ENCODE results near the gene TRIM4. TPM values are rescaled to one million over a fixed set of nuclear protein-coding genes. Genes with fewer than 3 reads are reported as not detected.

The TRIM4 gene
- total and polyA plus RNA-seq, 2 experiments from 2014 or later = 5.5 to 13.7 TPM

DNA sequence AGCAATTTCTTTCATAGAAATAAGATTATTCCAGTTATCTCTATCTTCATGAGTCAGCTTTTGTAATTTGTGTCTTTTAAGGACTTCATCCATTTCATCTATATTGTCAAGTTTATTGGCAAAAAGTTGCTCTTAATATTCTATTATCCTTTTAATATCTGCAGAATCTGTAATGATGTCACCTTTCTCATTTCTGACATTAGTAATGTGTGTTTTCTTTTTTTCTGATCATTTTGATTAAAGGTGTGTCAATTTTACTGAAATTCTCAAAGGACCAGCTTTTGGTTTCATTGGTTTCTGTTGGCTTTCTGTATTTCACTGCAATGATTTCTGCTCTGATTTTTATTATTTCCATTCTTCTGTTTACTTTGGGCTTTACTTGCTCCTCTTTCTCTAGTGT is 24.6 kb downstream of the TRIM4 start:
- Mint-ChIP-seq H3K9me3 (peaks cover 8% of the 10 kb centered on the region), H3K4me3 (no peak overlapping the region), H3K4me1 (no peaks in the 10 kb centered on the region), H3K27ac (no peak overlapping the region), H3K36me3 (ENCODE audit: low read depth) (peaks cover 25% of the 10 kb centered on the region; the same call in 2 of the 3 replicates), H3K27me3 (ENCODE audit: insufficient read depth, low read depth, poor library complexity) (no peaks in the 10 kb centered on the region)
- Histone ChIP-seq H3K9me2 (ENCODE audit: insufficient read depth) (0 out of 2 replicates have a peak, but pooled peaks cover 8% of the 10 kb centered on the region), H3K27me3 (ENCODE audit: insufficient read depth) (no peaks in the 10 kb centered on the region), H3F3A (replicated peaks; ENCODE audit: low read depth) (no peaks in the 10 kb centered on the region), H3K27ac (ENCODE audit: low read depth) (no peak overlapping the region), H3K79me2 (replicated peaks; ENCODE audit: insufficient read depth) (no peaks in the 10 kb centered on the region), H3K4me2 (no peak overlapping the region), H3K4me1 (ENCODE audit: insufficient read depth) (no peaks in the 10 kb centered on the region), H2AFZ (no peak overlapping the region), H4K20me1 (replicated peaks; ENCODE audit: insufficient read depth) (no peaks in the 10 kb centered on the region), H3K4me3 (no peak overlapping the region), H3K36me3 (ENCODE audit: insufficient read depth) (no peaks in the 10 kb centered on the region)
- TF ChIP-seq, protein P1, sequence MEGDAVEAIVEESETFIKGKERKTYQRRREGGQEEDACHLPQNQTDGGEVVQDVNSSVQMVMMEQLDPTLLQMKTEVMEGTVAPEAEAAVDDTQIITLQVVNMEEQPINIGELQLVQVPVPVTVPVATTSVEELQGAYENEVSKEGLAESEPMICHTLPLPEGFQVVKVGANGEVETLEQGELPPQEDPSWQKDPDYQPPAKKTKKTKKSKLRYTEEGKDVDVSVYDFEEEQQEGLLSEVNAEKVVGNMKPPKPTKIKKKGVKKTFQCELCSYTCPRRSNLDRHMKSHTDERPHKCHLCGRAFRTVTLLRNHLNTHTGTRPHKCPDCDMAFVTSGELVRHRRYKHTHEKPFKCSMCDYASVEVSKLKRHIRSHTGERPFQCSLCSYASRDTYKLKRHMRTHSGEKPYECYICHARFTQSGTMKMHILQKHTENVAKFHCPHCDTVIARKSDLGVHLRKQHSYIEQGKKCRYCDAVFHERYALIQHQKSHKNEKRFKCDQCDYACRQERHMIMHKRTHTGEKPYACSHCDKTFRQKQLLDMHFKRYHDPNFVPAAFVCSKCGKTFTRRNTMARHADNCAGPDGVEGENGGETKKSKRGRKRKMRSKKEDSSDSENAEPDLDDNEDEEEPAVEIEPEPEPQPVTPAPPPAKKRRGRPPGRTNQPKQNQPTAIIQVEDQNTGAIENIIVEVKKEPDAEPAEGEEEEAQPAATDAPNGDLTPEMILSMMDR (conservative IDR thresholded peaks at IDR 0.05; ENCODE audit: low read depth in 2 of 2) = no peak
- TF ChIP-seq POLR2AphosphoS5 (IDR thresholded peaks at IDR 0.05; ENCODE audit: low read depth) = no peak
- no peak for TF ChIP-seq ZNF331 (CRISPR knock-in tag; IDR thresholded peaks at IDR 0.05; ENCODE audit: low read depth)
- TF ChIP-seq, protein P2, sequence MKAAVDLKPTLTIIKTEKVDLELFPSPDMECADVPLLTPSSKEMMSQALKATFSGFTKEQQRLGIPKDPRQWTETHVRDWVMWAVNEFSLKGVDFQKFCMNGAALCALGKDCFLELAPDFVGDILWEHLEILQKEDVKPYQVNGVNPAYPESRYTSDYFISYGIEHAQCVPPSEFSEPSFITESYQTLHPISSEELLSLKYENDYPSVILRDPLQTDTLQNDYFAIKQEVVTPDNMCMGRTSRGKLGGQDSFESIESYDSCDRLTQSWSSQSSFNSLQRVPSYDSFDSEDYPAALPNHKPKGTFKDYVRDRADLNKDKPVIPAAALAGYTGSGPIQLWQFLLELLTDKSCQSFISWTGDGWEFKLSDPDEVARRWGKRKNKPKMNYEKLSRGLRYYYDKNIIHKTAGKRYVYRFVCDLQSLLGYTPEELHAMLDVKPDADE (IDR thresholded peaks at IDR 0.05) = no peak
- TF ChIP-seq JUNB (IDR thresholded peaks at IDR 0.05; ENCODE audit: unreplicated experiment) = no peak
- TF ChIP-seq CREB1 (CRISPR knock-in tag; IDR thresholded peaks at IDR 0.05; ENCODE audit: low read depth) = no peak
- no peak for TF ChIP-seq NANOG (IDR thresholded peaks at IDR 0.05; ENCODE audit: borderline replicate concordance)
- TF ChIP-seq ZNF114 (CRISPR knock-in tag; IDR thresholded peaks at IDR 0.05) = no peak
- TF ChIP-seq STAT1 (IDR thresholded peaks at IDR 0.05; ENCODE audit: unreplicated experiment) = no peak
- no peak for DNase-seq (ENCODE audit: low spot score)
- ATAC-seq = no peak

DNA sequence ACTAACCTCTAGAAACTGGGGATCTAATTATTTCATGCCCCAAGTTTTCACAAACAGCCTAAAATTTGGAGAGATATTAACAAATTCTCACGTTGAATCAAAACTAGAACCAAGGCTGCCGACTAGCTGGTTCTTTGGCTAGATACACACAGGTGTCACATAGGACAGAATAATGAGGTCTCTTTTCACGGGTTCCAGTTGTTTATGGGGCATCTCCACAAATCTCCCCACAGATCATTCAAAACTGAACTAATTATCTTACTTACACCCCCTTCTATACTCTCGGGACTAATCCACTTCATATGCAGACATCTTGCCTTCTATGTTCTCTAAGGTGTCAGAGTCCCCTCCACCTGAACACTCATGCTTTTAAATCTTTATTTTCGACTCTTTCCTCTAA is 26.1 kb downstream of the TRIM4 start:
- Mint-ChIP-seq H3K4me1 (no peaks in the 10 kb centered on the region), H3K4me3 (no peak overlapping the region), H3K36me3 (ENCODE audit: low read depth) (peaks cover 32% of the 10 kb centered on the region; the same call in 2 of the 3 replicates), H3K9me3 (peaks cover 19% of the 10 kb centered on the region), H3K27ac (no peak overlapping the region), H3K27me3 (ENCODE audit: insufficient read depth, low read depth, poor library complexity) (no peaks in the 10 kb centered on the region)
- Histone ChIP-seq H3K4me2 (no peak overlapping the region), H2AFZ (no peak overlapping the region), H3K4me3 (no peak overlapping the region), H4K20me1 (replicated peaks; ENCODE audit: insufficient read depth) (no peaks in the 10 kb centered on the region), H3F3A (replicated peaks; ENCODE audit: low read depth) (no peaks in the 10 kb centered on the region), H3K36me3 (ENCODE audit: insufficient read depth) (no peaks in the 10 kb centered on the region), H3K27me3 (ENCODE audit: insufficient read depth) (no peaks in the 10 kb centered on the region), H3K4me1 (ENCODE audit: insufficient read depth) (no peaks in the 10 kb centered on the region), H3K9me2 (ENCODE audit: insufficient read depth) (0 out of 2 replicates have a peak, but pooled peaks cover 8% of the 10 kb centered on the region), H3K27ac (ENCODE audit: low read depth) (no peak overlapping the region), H3K79me2 (replicated peaks; ENCODE audit: insufficient read depth) (no peaks in the 10 kb centered on the region)
- DNase-seq (ENCODE audit: low spot score) (no peak), ATAC-seq (no peak)
- TF ChIP-seq, protein P2 (IDR thresholded peaks at IDR 0.05) = no peak
- TF ChIP-seq ZNF331 (CRISPR knock-in tag; IDR thresholded peaks at IDR 0.05; ENCODE audit: low read depth) (no peak), EZH2phosphoT487 (IDR thresholded peaks at IDR 0.05; ENCODE audit: unreplicated experiment) (no peak), EZH2 (IDR thresholded peaks at IDR 0.05; ENCODE audit: low read depth, unreplicated experiment) (no peak), POLR2AphosphoS5 (IDR thresholded peaks at IDR 0.05; ENCODE audit: low read depth) (no peak), JUNB (IDR thresholded peaks at IDR 0.05; ENCODE audit: unreplicated experiment) (no peak)
- TF ChIP-seq, protein P1 (conservative IDR thresholded peaks at IDR 0.05; ENCODE audit: low read depth in 2 of 2) = no peak
